Loucy (cell line): Measurements from ENCODE around the gene GBA2.

Experiments
- CTCF ChIP-seq: fragments of 200-600 bp; sonication (generic); conservative IDR thresholded peaks from 2 replicates; pipeline ENCODE4 v1.5.1; 2014; ENCODE audit warnings: mild to moderate bottlenecking, antibody characterized with exemption, low read length
- EZH2phosphoT487 ChIP-seq: fragments of 200-600 bp; IDR thresholded peaks from 2 replicates; pipeline ENCODE4 v1.6.1; 2018; ENCODE audit warnings: antibody characterized with exemption, mild to moderate bottlenecking, moderate library complexity, borderline replicate concordance

GRCh38 chr9:35726931-35727330, 22.1 kb downstream of the GBA2 start:
- TF ChIP-seq CTCF (peak; percentile 70), EZH2phosphoT487 (no peak)
